Vagina (tissue), 2 donors: Measurements from ENCODE around the gene SLC16A2.

ENCODE experiments used
- POLR2A ChIP-seq, 2 donors: fragments of 450-650 bp; IDR thresholded peaks; one replicate each; pipeline ENCODE4 v1.6.1; 2017; ENCODE audit warnings: antibody characterized with exemption in 2 of 2, mild to moderate bottlenecking in 2 of 2, moderate library complexity in 2 of 2
- POLR2AphosphoS5 ChIP-seq, 2 donors: sonication (generic); formaldehyde crosslinking; IDR thresholded peaks; one replicate each; pipeline ENCODE4 v1.9.0; 2017; ENCODE audit warnings: antibody characterized with exemption in 2 of 2, mild to moderate bottlenecking in 2 of 2, low read depth in 1 of 2; ENCODE audit not compliant: insufficient read depth in 1 of 2
- TF ChIP-seq, protein P1 (sequence below), 3 experiments: fragments of 450-650 bp in 2 of 3; fragments of 200-600 bp in 1 of 3; sonication (generic) in 1 of 3; IDR thresholded peaks; one replicate each; pipeline ENCODE4 v1.5.1; 2017 to 2019; ENCODE audit warnings: antibody characterized with exemption in 3 of 3, mild to moderate bottlenecking in 2 of 3, moderate library complexity in 2 of 3

- TF ChIP-seq, protein P1, sequence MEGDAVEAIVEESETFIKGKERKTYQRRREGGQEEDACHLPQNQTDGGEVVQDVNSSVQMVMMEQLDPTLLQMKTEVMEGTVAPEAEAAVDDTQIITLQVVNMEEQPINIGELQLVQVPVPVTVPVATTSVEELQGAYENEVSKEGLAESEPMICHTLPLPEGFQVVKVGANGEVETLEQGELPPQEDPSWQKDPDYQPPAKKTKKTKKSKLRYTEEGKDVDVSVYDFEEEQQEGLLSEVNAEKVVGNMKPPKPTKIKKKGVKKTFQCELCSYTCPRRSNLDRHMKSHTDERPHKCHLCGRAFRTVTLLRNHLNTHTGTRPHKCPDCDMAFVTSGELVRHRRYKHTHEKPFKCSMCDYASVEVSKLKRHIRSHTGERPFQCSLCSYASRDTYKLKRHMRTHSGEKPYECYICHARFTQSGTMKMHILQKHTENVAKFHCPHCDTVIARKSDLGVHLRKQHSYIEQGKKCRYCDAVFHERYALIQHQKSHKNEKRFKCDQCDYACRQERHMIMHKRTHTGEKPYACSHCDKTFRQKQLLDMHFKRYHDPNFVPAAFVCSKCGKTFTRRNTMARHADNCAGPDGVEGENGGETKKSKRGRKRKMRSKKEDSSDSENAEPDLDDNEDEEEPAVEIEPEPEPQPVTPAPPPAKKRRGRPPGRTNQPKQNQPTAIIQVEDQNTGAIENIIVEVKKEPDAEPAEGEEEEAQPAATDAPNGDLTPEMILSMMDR (IDR thresholded peaks at IDR 0.05): no peak
- TF ChIP-seq POLR2AphosphoS5 (IDR thresholded peaks at IDR 0.05; ENCODE audit: insufficient read depth in 1 of 2, low read depth in 1 of 2) (no peak), POLR2A (IDR thresholded peaks at IDR 0.05) (no peak)
These were observed 40.1 kb downstream of the SLC16A2 start for GRCh38 chrX:74461384-74461783.
